HCEC 1CT (cell line): ENCODE data around the gene ULK4.
"Not testable (repeated sequence)": the region's sequence is repeated elsewhere in the genome, so short reads cannot be mapped to it uniquely, and the experiment has no call there.

Source experiments
- DNase-seq: peaks from one replicate; pipeline ENCODE4 v3.0.0-alpha.2; 2017

ULK4 gene

DNA sequence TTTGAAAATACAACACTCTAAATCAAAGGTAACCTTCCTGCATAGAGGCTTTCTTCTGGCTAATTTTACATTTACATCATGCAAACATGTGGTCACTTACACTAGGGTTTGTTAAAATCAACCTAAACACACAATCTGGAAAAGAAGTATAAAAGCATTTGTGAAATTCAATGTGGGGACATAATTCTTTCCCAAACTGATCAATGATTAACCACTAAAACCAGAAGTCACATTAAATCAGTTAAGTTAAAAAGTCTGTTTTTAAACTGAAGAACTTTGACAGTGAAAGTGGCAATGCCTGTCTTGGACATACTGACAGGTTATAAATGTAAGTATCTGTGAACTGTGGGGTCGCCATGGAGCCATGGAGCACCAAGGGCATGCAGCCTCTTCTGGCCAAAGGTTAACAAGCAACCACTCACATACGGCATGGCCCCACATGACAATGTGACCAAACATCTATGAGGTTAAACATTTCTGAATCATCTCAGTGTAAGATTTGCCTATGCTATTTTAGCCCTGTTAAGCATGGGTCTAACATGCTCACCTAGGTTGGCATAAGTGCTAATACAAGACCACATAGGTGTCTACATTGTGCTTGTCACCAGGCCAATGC is 484.4 kb downstream of the ULK4 start:
- DNase-seq, result no peak

DNA sequence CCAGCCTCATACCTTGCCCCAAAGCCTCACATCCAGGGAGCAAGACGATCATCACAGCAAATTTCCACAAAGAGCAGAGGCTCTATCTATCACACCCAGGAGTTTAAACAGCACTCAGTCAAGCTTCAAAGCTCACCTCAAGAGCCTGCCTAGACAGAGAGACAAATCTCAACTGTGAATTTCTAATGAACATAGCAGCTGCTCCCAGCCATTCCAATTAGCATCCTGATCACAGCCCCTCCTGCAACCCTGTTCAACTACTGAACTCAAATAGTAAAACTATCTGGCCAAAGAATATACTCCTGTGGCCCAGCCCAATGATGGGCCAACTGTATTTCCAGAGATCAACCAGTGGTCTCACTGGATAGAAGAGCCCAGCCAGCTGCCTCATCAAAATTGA is 492.8 kb downstream of the ULK4 start:
- no peak for DNase-seq

DNA sequence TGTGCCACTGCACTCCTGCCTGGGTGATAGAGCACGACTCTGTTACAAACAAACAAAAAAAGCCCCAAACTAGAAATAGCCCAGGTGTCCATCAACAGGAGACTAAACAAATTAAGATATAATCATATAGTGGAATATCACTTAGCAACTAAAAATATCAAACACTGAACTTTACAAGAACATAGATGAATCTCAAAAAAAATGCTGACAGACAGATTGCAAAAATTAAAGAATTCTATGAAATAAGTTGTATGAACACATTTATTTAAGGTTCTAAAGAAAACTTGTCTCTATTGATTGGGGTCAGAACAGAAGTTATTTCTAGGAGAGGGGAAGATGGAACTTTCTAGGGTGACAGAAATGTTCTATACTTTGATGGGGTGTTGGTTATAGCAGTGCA is 494.4 kb downstream of the ULK4 start:
- DNase-seq, result no peak

DNA sequence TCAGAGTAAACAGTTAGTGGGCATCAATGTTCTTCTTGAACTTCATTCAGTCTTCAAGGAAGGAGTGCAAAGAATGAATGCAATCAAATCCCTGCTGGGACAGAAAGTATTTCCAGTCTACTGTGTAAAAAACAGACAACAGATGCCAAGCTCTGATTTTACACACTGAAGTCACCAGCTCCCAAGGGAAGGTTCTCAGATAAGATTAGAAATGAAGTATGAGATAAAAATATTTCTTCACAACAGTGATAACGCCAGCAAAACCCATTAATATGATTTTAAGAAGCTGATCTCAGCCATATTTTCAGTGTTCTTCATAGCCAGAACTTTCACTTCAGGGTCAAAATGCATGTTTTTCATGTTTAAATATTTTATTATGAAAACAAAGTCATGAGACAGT is 497.0 kb downstream of the ULK4 start:
- DNase-seq, result no peak

DNA sequence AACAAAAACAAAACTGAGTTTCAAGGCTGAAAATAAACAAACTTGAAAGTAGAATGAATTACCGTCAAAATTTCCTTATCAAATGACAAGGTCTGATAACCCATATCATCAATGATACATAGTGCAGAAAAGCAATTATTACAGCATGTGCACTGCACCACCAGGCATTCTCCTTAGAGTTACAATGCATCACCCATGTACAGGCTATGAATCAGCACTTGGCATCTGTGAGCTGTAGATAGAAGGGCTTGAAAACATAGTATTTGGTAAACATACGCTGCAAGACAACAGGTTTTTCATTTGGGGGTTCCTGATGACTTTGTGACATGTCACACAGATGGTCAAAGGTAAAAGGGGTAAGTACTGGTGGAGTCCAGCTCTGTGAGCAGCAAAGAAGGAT is 497.5 kb downstream of the ULK4 start:
- DNase-seq, result peak; percentile 53

DNA sequence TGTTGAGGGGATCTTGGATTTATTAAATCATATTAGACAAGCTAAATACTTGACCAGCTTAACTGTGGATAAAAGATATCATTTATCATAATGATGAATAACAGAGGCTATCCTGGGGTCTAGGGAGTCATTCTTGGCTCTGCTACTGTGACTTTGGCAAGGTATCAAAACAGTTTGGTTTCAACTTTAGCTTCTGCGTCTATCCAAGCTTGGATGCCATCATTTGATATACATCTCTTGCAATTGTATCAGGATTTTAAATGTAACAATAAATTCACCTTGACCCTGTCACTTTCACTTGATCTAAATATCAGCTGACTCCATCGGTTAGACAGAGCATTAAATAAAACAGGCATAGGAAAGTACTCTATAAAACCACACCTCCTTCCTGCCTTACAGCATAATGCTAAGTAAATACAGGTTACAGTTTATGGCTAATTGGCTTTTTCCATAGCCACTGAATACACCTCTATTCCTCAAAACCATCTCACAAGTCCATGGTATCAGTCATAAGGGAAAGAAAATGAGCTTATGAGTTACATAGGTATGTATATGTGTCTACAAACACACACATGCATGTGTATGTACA is 499.7 kb downstream of the ULK4 start:
- no peak for DNase-seq

DNA sequence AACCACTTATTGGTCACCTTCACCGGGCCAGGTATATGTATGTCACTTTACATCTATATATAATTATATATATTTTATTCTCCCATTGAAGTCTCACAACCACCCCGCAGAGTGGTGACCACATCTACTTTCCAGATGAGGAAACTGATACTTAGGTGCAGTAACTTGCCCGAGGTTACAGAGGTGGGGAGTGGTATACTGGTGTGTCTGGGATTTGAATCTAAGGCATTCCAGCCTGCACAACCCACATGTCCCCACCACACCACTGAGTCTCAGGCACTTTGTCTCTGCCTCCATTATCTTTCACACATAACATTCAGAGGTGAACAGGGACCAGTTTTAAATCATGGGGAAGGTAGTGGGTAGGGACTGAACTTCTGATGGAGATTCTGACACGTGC is 501.2 kb downstream of the ULK4 start:
- DNase-seq, result no peak

DNA sequence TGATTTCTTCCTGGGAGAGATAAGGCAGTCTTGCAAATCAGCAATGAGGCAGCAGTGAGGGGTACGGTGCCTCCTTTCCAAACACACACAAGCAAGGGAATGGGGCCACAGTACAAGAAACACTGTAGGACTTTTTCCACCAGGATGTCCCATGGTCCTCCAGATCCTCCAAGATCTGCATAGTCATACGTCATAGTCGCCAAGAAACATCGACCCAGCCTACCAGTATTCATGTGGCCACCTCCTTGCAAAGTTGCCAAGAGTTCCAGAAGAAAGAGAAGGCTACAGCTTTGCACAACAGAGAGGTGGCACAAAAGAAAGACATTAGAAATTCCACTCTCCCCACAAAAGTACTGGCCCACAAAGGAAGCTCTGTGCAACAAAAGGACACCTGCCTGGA is 504.7 kb downstream of the ULK4 start:
- no peak for DNase-seq

DNA sequence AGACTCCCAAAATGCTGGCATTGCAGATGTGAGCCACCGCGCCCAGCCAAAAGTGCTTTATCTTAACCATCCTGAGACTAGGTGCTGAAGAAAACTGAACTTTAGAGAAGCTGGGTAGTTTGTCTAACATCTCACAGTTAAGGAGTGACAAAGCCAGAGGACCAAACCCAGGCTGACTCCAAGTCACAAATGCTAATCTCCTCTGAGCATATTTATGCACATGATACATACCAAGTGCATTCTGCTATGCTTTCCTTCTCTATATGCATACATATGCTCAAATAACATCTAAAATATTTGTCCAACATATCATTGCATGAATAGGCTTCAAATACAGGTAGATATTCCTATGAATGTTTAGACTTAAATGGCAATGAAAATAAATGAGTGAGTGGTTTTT is 505.7 kb downstream of the ULK4 start:
- no peak for DNase-seq

DNA sequence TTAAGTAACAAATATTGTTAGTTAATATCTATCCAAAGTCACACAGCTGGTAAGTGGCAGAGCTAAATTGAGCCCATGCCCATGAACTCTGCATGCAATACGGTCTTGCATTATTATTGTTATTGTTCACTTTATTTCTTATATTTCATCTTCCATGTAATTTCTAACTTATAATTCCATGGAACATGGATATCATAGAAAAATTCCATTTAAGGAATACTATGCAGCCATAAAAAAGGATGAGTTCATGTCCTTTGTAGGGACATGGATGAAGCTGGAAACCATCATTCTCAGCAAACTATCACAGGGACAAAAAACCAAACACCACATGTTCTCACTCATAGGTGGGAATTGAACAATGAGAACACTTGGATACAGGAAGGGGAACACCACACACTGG is 508.3 kb downstream of the ULK4 start:
- DNase-seq, result not testable (repeated sequence)

DNA sequence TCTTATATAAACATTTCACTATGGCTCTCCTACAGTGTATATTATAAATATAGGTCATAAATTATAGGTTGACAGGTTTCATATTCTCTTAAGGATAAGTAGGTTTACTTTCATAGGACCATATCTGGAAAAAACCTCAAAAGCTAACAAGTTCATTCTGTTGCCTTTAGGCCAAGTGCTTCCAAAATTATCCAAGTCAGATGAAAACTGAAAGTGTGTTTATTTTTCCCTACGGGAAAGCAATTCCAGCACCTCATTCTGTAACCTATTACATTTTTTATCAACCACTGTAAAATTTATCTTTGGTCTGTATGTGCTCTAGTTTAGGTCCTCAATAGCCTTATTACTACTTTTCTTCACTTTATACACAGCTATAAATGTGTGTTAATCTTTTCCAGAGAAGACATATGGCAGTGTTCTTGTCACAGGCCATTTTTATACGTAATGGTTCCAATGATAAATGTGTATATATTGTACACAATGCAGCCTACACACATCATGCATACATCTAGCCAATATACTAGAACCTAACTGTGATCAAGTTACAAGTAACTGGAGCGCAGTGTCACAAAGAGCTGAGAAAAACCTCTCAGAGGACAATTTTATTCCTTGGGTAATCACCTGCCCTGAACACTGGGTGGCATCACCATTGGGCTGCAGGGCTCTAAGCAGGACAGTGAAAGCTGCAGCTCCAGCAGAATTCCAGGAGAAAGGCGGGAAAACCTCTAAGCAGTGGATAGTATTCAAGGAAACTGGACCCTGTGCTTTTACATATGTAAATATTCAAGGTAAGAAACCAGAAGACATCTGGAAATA is 511.3 kb downstream of the ULK4 start:
- peak; percentile 15 for DNase-seq

DNA sequence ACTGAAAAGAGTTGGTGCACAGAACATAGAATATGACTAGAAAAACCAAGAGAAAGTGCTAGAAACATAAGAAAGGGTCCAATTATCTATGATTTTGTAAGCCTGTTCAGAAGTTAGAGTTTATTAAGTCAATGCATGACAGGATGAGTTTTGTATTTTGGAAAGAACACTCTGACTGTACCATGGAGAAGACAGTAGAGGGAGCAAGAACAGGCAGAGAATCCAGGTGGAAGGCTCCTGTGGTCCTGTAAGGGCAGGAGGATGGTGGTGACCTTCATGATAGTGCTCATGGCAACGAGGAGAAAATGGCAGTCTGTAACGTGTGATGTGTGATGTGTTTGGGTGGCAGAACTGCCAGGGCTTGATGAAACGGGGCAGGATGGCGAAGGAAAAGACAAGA is 513.5 kb downstream of the ULK4 start:
- DNase-seq, result no peak

DNA sequence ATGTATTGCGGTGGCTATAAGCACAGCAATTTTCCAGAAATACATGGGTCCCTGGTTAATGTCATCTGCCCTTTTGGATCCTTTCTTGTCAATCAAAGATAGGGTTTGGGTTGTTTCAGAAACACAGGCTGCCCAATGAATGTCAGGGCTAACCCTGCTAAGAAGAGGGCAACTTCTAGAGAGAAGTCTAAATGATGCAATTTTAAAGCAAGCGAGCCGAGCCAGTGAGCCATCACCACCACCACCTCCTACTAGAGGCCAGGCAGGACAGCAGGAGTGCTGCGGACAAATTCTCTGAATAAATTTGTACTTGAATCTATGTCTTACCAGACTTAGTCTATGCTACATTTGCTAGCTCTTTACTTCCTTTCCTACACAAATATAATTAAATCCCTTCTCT is 514.2 kb downstream of the ULK4 start:
- DNase-seq, result no peak

DNA sequence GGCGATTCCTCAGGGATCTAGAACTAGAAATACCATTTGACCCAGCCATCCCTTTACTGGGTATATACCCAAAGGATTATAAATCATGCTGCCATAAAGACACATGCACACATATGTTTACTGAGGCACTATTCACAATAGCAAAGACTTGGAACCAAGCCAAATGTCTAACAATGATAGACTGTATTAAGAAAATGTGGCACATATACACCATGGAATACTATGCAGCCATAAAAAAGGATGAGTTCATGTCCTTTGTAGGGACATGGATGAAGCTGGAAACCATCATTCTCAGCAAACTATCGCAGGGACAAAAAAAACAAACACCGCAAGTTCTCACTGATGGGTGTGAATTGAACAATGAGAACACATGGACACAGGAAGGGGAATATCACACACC is 515.6 kb downstream of the ULK4 start:
- DNase-seq, result not testable (repeated sequence)

DNA sequence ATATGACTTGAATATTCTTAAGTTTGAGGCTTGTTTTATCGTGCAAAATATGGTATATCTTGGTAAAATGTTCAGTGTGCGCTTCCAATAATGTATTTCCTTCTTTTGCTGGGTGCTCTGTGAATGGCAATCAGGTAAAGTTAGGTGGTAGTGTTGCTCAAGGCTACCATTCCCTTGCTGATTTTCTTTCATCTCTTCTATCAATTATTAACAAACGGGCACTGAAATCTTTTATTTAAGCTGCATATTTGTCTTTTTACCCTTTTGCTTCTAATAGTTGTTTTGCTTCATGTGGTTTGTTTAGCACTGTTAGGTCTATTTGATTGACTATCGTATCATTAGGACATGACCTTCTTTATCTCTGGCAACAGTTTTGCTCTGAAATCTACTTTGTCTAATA is 520.3 kb downstream of the ULK4 start:
- no peak for DNase-seq

DNA sequence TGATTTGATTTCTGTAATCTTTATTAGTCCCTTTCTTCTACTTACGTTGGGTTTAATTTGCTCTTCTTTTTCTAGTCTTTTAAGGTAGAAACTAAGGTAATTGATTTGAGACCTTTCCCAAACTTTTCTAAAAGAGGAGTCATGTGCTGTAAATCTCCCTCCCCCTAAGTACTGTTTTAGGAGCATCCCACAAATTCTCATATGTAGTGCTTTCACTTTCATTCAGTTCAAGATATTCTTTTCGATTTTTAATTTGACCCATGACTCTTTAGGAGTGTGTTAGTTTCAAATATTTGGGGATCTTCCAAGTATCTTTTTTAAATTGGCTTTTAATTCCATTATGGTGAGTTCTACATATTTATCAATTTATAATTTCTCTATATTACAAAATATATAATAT is 520.8 kb downstream of the ULK4 start:
- DNase-seq, result no peak

DNA sequence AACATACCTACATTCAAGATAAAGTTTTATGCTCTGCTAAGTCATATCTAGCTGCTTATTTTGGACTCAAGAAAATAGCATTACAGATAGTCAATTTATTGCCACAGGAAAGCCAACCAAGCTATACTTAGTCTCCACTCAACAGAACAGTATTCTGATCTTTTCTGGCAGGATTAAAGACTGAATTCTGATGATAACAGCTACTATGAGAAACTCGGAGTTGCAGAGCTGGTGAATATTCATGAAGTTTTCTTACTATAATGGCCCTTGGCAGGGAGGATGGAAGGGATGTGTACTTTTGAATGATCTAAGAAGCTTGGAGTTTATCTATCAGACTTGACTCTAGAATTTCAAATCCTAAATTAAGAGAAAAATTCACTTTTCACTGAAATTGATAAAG is 524.9 kb downstream of the ULK4 start:
- no peak for DNase-seq

DNA sequence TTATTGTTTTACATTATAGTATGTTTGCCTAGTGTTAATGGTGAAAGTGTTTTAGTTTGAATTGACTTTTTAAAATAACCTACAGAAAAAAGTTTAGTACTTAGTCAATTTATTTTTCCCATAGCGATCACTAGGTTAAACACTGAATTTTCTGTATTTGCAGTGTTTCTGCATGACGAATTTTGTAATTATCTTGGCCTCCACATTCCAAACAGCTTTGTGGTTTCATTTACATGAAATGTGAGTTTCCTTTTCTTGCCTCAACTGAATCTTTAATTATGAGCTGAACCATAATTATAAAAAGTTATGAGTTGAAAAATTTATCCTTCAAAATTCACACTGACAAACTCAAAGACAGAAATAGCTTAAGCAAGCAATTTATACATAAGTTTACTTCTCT is 527.1 kb downstream of the ULK4 start:
- DNase-seq, result peak; percentile 37

DNA sequence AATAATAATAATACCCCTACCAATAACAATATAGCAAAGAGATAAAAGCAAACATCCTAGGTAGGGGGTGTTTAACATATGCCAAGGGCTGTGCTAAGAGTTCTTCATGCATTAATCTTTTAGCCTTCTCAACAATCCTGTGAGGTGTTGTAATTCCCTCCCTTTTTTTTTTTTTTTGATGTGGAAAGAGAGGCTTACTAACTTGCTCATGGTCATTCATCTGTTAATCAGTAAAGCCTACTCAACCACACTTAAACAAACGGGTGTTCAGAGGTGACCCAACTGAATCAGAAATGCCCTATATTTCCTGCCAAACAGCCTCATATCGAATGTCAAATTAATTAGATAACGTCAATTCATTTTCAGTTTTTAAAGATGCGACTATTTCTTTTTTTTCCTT is 530.5 kb downstream of the ULK4 start:
- DNase-seq, result peak; percentile 8

DNA sequence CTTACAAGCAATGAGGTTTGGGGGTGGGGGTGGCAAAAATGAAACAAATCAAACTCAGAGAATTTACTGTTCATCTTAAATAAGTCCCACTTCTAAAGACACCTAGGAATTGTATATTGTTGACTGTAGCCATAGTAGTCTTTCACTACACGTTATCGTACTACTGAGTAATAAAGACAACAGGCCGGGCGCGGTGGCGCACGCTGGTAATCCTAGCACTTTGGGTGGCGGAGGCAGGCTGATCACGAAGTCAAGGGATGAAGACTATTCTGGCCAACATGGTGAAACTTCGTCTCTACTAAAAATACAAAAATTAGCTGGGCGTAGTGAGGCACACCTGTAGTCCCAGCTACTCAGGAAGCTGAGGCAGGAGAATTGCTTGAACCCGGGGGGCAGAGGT is 531.0 kb downstream of the ULK4 start:
- DNase-seq, result no peak

DNA sequence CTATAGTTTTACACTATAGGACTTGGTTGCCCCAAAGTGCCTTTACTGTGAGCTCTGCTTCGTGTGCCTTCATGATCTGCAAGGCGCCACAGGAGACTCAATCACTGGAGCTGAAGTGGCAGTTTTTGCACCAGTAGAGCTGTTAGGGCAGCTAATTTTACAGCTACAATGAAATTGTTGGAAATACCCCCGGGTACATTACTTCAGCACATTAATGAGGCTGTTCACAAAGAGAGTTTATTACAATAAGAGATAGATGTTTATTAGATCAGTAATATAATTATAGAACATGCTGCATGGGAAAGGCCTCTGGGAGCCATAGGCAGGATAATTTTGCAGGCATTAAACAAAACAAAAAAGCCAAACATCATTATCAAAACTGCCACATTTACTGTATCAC is 531.5 kb downstream of the ULK4 start:
- DNase-seq, result no peak

DNA sequence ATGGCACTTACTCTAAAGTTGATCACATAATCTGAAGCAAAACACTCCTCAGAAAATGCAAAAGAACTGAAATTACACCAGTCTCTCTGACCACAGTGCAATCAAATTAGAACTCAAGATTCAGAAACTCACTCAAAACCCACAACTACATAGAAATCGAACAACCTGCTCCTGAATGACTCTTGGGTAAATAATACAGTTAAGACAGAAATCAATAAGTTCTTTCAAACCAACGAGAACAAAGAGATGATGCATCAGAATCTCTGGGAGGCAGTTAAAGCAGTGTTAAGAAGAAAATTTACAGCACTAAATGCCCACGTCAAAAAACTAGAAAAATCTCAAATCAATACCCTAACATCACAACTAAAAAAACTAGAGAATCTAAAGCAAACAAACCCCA is 535.4 kb downstream of the ULK4 start:
- DNase-seq, result no peak

DNA sequence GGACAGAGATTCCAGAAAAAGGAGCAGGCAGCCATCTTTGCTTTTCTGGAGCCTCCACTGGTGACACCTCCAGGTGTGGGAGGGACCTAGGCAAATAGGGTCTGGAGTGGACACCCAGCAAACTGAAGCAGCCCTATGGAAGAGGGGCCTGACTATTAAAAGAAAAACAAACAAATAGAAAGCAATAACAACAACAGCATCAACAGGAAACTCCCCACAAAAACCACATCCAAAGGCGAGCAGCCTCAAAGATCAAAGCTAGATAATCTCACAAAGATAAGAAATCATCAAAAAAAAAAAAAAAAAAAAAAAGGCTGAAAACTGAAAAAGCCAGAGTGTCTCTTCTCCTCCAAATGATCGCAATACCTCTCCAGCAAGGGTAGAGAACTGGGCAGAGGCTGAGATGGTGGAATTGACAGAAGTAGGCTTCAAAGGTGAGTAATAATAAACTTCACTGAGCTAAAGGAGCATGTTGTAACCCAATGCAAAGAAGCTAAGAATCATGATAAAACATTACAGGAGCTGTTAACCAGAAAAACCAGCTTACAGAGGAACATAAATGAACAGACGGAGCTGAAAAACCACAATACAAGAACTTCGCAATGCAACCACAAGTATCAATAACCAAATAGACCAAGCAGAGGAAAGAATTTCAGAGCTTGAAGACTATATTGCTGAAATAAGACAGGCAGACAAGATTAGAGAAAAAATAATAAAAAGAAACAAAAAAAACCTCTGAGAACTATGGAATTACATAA is 537.2 kb downstream of the ULK4 start:
- no peak for DNase-seq

DNA sequence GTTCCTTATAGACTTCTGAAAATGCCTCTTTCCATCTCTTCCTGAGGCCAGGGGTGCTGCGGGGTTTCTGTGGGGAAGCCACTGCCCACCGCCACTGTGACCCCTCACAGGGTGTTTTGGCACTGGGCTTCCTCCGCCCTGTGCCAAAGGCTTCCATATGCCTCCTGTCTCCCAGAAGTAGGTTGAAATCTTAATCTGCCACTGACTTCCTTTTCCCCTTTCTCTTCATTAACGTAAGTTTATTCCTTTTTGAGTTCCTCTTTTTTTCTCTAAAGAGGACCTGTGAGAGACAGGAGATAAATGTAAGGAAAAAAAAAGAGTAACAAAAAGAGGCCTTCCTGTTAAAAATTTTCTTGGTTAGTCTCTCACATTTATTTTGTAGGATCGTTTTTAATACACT is 542.1 kb downstream of the ULK4 start:
- no peak for DNase-seq
